Inflammatory macrophage treated with lipopolysaccharide for 1 hour (primary cell): Measurements from ENCODE around the gene NEU4.

Source experiments
- DNase-seq, 2 donors: peaks; one replicate each; pipeline ENCODE4 v3.0.0-alpha.2; 2020 to 2022

The NEU4 gene

DNA sequence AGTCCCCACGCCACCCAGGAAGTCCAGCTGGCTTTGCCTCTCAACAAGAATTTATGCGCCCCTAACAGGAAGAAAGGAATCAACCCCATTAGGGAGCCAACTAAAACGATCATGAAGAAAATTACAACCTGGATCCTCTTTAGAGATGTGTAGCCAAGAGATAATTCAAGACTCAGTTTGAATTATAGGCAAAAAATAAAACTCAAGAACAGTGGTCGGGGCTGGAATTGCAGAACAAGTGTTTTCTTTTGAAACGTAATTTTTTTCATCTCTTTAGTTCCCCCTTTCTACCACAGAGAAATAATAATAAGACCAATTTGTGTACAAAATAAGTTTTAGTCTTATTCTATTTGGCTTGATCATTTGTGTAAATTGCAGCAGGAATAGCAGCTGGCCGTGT lies 27.3 kb downstream of the NEU4 start:
- no peak for DNase-seq

DNA sequence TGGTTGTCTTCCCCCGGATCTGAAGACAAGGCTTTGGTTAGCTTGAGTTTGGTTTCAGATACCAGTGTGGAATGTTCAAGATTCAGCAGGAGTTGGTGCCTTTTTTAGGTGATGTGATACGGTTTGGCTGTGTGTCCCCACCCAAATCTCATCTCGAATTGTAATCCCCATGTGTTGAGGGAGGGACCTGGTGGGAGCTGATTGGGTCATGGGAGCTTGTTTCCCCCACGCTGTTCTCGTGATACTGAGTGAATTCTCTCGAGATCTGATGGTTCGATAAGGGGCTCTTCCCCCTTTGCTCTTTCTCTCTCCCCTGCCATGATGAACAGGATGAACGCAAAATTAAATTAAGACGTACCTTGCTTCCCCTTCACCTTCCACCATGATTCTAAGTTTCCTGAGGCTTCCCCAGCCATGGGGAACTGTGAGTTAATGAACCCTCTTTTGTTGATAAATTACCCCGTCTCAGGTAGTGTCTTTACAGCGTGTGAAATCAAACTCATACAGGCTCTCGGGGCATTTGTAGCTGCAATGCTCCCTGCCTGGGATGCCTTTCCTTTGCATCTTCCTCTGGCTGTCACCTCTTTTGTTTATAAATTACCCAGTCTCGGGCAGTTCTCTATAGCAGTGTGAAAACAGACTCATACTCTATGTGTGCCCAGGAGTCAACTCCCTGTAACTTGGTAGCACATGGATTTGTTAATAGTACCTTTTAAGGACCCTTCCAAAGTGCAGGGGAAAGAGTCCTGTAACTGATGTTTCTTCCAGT lies 28.4 kb downstream of the NEU4 start:
- DNase-seq, result no peak

DNA sequence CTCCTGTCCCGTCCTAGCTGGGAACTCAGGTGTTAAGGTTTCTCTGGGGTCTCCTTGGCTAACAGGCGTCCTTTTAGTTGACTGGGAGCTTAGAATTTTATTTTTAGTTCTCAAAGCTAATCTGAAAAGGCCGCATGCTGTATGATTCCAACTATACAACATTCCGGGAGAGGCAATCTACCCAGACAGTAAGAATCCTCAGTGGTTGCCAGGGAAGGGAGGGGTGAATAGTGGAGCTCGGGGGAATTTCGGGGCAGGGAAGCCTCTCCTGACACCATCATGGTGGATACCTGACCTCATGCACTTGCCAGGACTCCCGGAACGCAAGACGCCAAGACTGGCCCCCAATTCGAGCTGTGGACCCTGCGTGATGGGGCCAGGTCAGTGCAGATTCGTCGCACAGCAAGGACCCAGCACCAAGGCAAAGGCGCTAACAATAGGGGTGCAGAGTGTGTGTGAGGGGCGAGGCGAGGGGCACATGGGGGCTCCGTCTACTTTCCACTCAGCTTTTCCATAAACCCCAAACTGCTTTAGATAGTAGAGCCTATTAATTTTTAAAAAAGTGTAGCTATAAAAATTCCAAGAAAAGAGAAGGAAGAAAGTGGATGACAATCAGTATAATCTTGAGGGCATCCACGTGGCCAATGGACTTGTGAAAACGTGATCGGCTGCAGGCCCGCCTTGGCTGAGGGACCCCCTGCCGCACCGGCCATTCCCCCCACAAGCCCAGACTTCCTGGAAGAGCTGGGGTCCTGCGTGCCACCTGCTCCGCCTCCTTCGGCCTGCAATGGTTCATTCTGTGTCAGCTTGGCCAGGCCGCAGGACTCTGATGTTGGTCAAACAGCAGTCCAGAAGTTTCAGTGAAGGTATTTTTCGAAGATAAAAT lies 32.4 kb downstream of the NEU4 start:
- no peak for DNase-seq

DNA sequence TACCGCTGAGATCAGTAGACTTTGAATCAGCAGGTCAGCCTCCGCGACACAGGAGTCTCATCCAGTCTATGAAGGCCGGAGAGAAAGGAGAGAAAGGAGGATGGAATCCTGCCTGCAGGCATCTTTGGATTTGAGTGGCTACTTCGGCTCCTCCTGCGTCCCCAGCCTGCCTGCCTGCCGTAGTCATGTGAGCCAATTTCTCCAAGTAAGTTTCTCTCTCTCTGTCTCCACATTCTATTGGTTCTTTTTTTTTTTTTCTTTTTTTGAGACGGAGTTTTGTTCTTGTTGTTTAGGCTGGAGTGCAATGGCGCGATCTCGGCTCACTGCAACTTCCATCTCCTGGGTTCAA lies 33.0 kb downstream of the NEU4 start:
- DNase-seq, result no peak

DNA sequence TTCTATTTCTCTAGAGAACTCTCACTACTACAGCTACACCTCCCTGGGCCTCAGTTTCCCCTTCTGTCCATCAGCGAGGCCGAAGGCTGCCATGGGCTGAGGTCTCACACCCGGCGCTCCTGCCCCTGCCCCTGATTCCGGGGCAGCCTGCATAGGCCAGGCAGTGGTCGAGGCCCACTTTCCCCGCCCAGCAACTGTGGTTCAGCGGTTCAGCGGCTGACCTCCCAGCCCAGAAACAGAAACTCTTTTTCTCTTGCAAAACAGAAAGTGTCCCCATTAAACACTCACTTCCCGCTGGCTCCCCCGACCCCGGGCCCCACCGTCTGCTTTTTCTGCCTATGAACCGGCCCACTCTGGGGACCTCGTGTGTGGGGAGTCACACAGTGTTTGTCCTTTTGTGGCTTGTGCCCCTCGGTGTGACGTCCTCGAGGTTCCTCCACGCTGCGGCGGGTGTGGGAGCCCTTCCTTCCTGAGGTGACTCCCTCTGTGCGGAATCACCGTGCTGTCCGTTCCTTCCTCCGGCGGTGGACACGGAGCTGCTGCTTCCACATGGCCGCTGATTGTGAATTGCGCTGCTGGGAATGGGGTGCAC lies 33.7 kb downstream of the NEU4 start:
- DNase-seq, result peak; percentile 72 to 77

DNA sequence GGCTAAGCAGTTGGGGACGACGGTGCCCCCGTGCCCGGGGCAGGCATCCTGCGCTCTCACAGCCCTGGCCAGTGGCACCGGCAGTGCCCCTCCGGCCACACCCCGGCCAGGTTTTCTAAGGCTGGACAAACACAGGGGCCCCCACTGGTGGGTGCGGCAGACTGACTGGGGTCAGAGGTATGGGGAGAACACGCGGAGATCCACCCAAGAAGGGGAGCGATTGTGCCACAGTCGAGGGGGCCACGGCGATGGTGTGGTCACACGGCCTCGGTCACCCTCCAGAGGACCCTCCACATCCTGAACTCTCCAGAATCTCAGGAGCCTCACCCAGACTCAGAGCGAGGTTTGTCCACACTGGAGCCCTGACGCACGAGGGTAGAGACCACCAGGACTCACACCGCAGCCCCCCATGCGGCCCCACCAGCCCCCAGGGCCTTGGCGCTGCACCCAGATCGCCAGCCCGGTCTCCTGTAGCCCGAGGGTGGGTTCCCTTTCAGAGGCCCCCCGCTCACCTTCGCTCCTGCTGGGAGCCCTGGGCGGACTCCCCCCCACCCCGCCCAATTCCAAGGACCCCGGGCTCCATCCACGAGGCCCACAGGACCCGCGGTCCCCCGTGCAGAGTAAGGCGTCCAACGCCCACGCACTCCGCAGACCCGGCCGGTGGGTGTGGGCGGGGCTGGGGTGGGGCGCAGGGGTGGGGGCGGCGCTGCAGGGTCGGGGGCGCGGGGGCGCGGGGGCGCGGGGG lies 34.5 kb downstream of the NEU4 start:
- no peak for DNase-seq

DNA sequence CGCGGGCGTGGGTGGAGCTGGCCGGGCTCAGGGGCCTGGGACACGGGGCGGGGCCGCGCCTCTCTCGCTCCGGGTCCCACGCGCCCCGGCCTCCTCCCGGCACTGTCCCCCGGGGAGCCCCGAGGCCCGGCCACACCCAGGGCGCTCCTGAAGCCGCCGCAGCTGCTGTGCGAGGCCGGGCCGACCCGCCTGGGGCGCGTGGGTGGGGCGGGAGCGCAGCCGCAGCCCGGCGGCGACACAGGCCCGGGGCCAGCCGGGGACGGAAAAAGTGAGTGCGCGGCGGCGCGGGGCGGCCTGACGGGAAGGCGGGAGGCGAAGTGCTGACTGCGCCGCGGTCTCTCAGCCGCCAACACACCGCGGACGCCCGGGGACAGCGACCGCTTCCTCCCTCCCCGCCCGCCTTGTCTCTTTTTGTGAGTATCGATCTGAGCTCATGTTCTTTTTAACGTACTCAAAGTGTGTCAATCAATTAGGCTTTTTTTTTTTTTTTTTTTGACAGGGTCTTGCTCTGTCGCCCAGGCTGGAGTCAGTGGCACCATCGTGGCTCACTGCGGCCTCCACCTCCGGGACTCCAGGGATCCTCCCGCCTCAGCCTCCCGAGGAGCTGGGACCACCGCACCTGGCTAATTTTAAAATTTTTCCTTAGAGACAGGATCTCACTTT lies 35.2 kb downstream of the NEU4 start:
- peak; percentile 63 to 68 for DNase-seq

DNA sequence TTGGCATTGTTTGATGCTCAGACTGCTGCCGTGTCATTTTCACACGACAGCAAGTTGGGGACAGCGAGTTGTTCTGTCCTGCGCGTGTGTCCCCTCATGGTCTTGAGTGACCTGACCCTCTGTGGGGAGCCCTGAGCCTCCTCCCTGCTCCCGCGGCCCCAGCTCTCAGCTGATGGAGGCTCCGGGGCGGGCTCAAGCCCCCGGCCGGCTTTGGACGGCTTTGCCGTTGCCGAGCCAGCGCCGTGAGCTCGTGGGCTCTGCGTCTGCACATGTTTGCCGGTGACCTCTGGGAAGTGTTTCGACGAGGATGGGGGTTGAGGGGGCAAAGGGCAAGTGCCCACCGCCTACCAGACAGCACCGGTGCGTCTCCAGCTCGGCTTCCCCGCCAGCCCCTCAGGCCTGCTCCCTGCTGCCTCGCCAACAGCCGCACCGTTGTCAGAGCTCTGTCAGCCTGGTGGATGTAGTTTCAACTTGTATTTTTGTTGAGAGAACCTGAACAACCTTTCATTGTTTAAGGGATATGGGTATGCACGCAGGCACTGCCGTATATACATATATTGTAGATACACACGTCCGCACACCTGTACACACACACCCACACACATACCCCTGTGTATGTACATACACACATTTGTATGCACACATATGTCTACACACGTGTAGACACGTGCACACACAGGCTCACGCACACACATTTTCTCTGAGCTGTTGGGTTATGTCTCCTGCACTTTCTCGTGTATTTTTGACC lies 36.0 kb downstream of the NEU4 start:
- no peak for DNase-seq

DNA sequence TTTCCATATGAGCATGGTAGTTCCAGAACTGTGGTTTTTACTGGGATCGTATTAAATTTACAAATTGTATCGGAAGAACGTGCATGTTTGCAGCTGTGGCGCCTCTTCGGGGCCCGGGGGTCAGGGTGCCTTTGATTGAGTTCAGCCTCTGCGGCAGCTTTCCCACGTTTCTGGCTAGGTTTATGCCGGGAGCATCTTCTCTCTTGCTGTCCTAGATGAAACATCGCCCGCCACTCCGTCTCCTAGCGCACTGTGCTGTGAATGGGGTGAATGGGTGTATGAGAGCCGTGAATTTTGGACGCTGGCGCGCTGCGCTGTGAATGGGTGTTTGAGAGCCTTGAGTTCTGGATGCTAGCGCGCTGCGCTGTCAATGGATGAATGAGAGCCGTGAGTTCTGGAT lies 37.4 kb downstream of the NEU4 start:
- no peak for DNase-seq

DNA sequence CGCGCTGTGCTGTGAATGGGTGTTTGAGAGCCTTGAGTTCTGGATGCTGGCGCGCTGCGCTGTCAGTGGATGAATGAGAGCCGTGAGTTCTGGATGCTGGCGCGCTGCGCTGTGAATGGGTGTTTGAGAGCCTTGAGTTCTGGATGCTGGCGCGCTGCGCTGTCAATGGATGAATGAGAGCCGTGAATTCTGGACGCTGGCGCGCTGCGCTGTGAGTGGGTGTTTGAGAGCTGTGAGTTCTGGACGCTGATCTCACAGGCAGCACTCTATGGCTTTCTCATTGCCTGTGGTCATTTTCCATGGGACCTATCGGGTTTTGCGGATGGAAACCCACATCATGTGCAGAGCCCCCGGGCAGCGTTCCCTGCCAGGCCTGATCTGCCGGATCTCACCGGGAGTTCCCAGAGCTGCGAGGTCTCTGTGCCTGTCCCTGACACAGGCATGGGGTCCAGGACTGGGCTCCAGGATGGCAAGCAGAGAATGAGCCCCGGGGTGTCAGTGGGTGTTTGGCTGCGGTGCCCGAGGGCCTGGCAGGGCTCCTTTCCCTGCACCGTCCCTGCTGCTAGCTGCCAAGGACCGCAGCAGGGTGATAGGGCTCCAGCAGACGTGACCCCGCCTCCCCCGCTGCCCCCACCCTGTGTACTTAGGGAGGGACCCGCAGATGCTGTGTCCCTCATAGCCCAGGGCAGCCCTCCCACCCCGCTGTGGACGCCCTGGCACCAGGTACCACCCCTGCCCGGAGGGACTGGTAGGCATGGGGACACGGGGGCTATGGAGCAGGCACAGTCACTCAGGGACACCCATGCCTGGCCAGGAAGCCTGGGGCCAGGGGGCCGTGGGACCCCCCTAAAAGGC lies 40.0 kb downstream of the NEU4 start:
- no peak for DNase-seq

DNA sequence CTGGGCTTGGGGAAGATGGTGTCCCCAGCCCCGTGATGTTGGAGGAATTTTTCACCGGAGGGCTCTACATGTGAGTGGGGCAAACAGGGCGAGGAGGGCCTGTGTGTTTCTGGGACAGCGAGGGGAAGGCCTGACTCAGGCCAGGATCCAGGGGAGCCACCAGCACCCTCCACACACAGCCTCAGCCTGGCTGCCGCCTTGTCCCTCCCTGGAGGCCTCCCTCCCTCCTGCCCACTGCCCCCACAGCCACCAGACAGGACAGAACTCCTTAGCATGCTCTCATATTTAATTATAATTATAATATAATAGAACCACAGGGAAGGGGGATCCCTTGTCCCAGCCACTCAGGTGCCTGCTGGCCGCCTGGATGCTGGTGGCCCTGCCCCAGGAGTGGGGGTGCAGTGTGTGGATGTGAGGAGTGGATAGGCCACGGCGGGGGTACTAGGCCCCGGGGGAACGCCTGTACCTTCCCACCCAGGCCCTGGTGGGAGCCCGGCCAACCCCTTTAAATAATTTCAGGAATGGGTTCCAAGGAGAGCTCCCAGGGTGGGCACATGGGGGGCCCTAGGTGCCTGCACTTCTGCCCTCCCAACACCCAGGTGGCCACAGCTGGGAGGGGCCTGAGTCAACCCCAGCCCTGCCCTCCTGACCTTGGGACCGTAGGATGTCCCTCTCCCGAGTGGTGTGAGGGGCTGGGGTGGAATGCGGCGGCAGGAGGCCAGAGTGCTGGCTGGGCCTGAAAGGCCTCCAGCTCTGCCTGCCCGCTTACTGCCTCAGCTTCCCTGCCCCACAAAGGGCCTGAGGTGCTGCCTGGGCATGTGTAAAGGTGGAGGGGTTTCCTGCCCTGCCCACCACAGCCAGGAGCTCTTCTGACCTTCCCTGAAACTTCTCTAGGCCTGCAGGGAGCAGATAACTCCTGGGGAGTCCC lies 40.9 kb downstream of the NEU4 start:
- no peak for DNase-seq

DNA sequence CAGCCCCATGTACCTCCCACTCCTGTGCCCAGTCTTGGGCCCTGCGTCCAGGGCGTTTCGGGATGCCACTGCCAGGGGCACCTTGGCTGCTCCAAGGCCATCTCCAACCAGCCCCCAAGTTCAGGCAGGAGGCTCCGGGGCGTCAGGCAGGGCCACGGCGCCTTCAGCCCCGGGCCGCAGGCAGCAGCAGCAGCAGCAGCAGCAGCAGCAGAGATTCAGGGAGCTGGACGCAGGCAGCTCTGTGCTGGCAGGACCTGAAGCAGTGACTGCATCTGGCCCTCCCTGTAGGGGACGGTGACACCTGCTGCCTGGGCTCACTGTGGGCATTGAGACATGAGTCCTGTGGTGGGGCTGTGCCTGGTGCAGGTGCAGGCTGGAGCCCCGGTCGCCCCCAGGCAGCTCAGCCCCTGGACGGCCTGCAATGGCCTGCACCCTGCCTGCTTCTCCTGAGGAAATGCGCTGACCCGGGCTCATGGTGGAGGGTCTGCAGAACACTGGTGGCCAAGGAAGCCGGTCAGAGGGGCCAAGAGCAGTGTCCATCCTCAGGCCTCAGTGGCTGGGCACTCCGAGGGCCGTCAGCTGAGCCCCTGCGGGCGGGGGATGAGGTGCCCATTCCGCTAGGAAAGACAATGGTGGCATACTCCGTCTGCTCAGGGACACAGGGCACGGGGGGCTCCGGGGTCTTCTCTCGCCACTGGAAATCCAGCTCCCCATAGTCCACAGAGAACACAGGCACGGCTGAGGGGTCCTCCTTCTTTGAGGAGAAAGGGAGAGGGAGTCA lies 41.7 kb downstream of the NEU4 start:
- DNase-seq, result no peak

DNA sequence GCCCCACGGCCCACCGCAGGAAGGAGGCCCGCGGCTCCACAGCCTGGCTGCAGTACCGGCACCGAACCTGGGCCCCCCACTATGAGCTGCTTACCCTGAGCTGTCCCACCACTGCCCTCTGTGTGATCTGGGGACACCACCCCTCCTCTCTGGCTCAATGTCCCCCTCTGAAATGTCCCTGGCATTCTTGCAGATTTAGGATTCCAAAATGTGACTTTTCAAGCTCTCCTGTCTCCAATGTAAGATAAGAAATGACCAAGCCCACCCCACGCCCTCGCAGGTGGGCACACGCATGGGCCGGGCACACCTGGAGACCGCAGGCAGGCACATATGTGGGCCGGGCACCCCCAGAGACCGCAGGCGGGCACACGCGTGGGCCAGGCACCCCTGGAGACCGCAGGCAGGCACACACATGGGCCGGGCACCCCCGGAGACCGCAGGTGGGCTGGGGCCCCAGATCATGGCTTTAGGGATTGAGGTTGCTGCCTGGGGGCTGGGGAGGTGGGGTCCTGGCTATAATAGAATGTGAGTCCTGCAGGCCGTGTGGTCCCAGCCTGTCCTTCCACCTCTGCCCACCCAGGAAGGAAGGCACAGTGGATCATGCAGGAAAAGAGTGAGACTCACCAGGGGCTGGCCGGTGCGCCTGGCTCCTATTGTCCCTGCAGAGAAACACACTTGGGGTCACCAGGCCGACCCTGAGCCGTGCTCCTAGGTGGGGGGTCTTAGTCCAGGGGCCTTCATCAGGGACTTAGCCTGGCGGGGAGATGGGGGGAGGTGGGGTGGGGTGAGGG lies 42.5 kb downstream of the NEU4 start:
- DNase-seq, result no peak

DNA sequence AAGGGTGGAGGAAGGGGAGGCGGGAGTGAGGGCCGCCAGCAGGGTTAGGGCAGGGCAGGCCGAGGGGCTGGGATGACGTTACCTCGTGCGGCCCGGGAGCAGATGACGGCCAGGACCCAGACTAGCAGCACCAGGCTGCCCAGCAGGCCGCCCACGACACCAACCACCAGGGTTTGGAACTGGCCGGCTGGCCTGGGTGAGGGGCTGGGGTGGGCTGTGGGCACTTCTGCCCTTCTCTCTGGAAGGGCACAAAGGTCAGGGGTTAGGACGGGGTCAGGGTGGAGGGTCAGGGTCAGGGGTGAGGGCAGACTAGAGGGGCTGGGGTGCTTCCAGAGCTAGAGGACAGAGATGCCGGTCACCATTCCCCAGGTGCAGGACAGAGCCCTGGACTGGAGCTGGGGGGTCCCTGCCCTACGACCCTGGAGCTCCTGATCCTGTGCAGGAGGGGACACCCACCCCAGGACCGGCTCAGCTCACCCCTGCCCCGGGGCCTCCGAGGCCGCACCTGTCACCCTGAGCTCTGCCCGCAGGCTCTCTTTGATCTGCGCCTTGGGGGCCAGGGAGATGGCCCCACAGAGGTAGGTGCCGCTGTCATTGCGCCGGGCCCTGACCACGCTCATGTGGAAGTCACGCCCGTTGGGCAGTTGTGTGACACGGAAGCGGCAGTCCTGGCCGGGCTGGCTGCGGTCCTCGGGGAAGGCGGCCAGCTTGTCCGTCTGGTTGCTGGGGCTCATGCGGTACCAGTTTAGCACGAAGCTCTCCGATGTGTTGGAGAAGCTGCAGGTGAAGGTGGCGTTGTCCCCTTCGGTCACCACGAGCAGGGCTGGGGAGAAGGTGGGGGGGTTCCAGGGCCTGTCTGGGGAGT lies 43.4 kb downstream of the NEU4 start:
- no peak for DNase-seq

DNA sequence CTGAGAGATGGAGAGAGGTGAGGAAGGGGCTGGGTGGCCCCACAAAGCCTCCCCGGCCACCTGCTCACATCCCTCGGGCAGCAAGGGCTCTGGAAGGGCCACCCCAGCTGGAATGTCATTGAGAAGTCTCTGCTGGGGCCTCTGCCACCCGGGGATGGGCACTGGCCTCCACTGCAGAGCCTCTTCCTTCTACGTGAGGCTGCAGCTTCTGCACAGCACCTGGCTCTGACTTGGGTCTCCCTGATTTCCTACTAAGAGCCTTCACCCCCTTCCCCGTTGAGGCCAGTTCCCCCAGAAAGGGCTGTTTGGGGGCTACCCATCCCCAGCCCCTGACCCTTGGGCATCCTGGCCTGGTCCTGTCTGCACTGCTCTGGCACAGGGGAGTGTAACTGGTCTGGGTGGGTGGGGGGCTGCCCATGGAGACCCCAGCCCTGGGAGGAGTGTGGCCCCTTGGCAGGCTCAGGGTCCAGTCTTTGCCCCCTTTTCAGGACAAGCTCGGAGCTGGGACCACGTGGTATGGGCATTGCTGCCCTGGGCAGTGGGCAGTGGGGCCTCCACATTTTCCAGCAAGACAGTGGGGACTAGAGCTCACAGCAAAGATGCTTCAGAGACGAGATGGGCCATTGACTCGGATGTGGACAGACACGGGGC lies 44.1 kb downstream of the NEU4 start:
- no peak for DNase-seq

DNA sequence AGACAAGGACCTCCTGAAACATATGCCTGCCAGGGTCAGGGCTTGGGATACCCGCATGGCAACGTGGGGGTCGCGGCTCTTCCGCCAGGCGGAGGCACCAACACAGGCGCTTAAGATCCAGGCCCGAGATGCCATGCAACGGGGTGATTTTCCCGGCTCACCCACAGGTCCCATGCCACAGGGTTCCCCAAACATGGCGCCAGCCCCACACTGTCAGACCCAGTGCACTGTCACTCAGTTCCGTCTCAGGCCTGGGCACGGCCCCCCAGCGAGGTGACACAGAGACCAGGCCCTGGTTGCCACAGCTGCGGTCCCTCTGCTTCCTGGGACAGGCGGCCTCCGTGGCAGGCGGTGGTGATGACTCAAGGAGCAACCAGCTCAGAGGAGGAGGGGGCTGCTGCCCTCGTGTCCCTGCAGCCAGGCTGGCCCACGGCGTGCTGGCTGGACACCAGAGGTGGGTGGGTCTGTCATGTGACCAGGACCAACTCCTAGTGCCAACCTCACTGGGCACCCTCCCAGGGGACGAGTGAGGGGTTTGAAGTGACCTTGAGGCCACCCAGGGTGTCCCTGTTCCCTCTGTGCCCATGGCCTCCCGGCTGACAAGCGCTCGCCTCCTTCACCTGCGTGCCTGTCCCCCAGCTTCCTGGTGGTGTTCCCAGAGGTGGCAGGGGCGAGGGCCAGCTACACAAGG lies 44.8 kb downstream of the NEU4 start:
- no peak for DNase-seq
